ENCODE results near the gene DHX40.
"Not testable (repeated sequence)": the region's sequence is repeated elsewhere in the genome, so short reads cannot be mapped to it uniquely, and the experiment has no call there.

DHX40 gene

GRCh38 chr17:59565171-59565958, at the start of gene DHX40:
DHX40 (plus strand) TSS chr17:59565610; CDS start chr17:59565672, 62 bp downstream.
- DNase-seq (ENCODE audit: low read depth in 2 of 2) = peak; percentile 90 to 93

GRCh38 chr17:59516451-59516850, 49.0 kb upstream of the DHX40 start:
- no peak for DNase-seq (ENCODE audit: low read depth in 2 of 2)

GRCh38 chr17:59519132-59519531, 46.3 kb upstream of the DHX40 start:
- DNase-seq (ENCODE audit: low read depth in 2 of 2) = no peak

- DNase-seq (ENCODE audit: low read depth in 2 of 2) = no peak
Measured at GRCh38 chr17:59520251-59520650, 45.2 kb upstream of the DHX40 start.

- peak; percentile 12 to 13 for DNase-seq (ENCODE audit: low read depth in 2 of 2)
Measured at GRCh38 chr17:59521465-59522126, 43.8 kb upstream of the DHX40 start.

- not testable (repeated sequence) for DNase-seq (ENCODE audit: low read depth in 2 of 2)
Measured at GRCh38 chr17:59524930-59525329, 40.5 kb upstream of the DHX40 start.

- DNase-seq (ENCODE audit: low read depth in 2 of 2) = no peak
Measured at GRCh38 chr17:59525668-59526067, 39.7 kb upstream of the DHX40 start.

GRCh38 chr17:59526451-59526850, 39.0 kb upstream of the DHX40 start:
- DNase-seq (ENCODE audit: low read depth in 2 of 2) = no peak

- DNase-seq (ENCODE audit: low read depth in 2 of 2) = no peak
Measured at GRCh38 chr17:59527325-59527917, 38.0 kb upstream of the DHX40 start.

GRCh38 chr17:59527931-59528330, 37.5 kb upstream of the DHX40 start:
- no peak for DNase-seq (ENCODE audit: low read depth in 2 of 2)

GRCh38 chr17:59530531-59530930, 34.9 kb upstream of the DHX40 start:
- DNase-seq (ENCODE audit: low read depth in 2 of 2) = no peak

- no peak for DNase-seq (ENCODE audit: low read depth in 2 of 2)
Measured at GRCh38 chr17:59533694-59534093, 31.7 kb upstream of the DHX40 start.

GRCh38 chr17:59534583-59534982, 30.8 kb upstream of the DHX40 start:
- no peak for DNase-seq (ENCODE audit: low read depth in 2 of 2)

- no peak for DNase-seq (ENCODE audit: low read depth in 2 of 2)
Measured at GRCh38 chr17:59538195-59538909, 27.1 kb upstream of the DHX40 start.

GRCh38 chr17:59542960-59543635, 22.3 kb upstream of the DHX40 start:
- no peak for DNase-seq (ENCODE audit: low read depth in 2 of 2)

- DNase-seq (ENCODE audit: low read depth in 2 of 2) = no peak
Measured at GRCh38 chr17:59545942-59546341, 19.5 kb upstream of the DHX40 start.

GRCh38 chr17:59547131-59547915, 18.1 kb upstream of the DHX40 start:
- no peak for DNase-seq (ENCODE audit: low read depth in 2 of 2)

- not testable (repeated sequence) for DNase-seq (ENCODE audit: low read depth in 2 of 2)
Measured at GRCh38 chr17:59548985-59549384, 16.4 kb upstream of the DHX40 start.

- no peak for DNase-seq (ENCODE audit: low read depth in 2 of 2)
Measured at GRCh38 chr17:59550703-59551102, 14.7 kb upstream of the DHX40 start.

- DNase-seq (ENCODE audit: low read depth in 2 of 2) = no peak
Measured at GRCh38 chr17:59558039-59558438, 7.4 kb upstream of the DHX40 start.

- no peak for DNase-seq (ENCODE audit: low read depth in 2 of 2)
Measured at GRCh38 chr17:59558953-59559352, 6.5 kb upstream of the DHX40 start.

All from stimulated activated CD8-positive, alpha-beta memory T cell treated with anti-CD3 and anti-CD28 coated beads, Interleukin-2, amount 100 ng/mL, for 1 hour (primary cell).